Measurements from ENCODE around the gene ZC2HC1B.

The ZC2HC1B gene

GRCh38 chr6:143963158-143963919 lies 99.1 kb downstream of the ZC2HC1B start:
- DNase-seq (ENCODE audit: low read depth) = no peak

GRCh38 chr6:143964674-143965081 lies 100.4 kb downstream of the ZC2HC1B start:
- DNase-seq (ENCODE audit: low read depth) = no peak

- no peak for DNase-seq (ENCODE audit: low read depth)
Observed at GRCh38 chr6:143965503-143966171, 101.4 kb downstream of the ZC2HC1B start.

- no peak for DNase-seq (ENCODE audit: low read depth)
Observed at GRCh38 chr6:143966312-143966711, 102.0 kb downstream of the ZC2HC1B start.

GRCh38 chr6:143967706-143968376 lies 103.6 kb downstream of the ZC2HC1B start:
- DNase-seq (ENCODE audit: low read depth) = no peak

GRCh38 chr6:143969077-143969476 lies 104.8 kb downstream of the ZC2HC1B start:
- no peak for DNase-seq (ENCODE audit: low read depth)

GRCh38 chr6:143970456-143971218 lies 106.4 kb downstream of the ZC2HC1B start:
- DNase-seq (ENCODE audit: low read depth) = no peak

- no peak for DNase-seq (ENCODE audit: low read depth)
Observed at GRCh38 chr6:143971482-143972205, 107.4 kb downstream of the ZC2HC1B start.

GRCh38 chr6:143973097-143973966 lies 109.1 kb downstream of the ZC2HC1B start:
- no peak for DNase-seq (ENCODE audit: low read depth)

- no peak for DNase-seq (ENCODE audit: low read depth)
Observed at GRCh38 chr6:143974089-143974488, 109.8 kb downstream of the ZC2HC1B start.

GRCh38 chr6:143976806-143977349 lies 112.6 kb downstream of the ZC2HC1B start:
- DNase-seq (ENCODE audit: low read depth) = no peak

- DNase-seq (ENCODE audit: low read depth) = no peak
Observed at GRCh38 chr6:143980921-143981320, 116.6 kb downstream of the ZC2HC1B start.

- DNase-seq (ENCODE audit: low read depth) = no peak
Observed at GRCh38 chr6:143982968-143983367, 118.7 kb downstream of the ZC2HC1B start.

GRCh38 chr6:143984666-143985065 lies 120.4 kb downstream of the ZC2HC1B start:
- DNase-seq (ENCODE audit: low read depth) = no peak

GRCh38 chr6:143986463-143987065 lies 122.3 kb downstream of the ZC2HC1B start:
- no peak for DNase-seq (ENCODE audit: low read depth)

Measured in activated T-cell treated with anti-CD3 and anti-CD28 coated beads for 48 hours (primary cell).